WTC11 (cell line): ENCODE measurements around the gene MOB3B.

Source experiments
- ATF2 ChIP-seq: sonication (generic); formaldehyde crosslinking; IDR thresholded peaks from 2 replicates; pipeline ENCODE4 v1.8.1; 2022; ENCODE audit warnings: low read depth, missing genetic modification reagents, borderline replicate concordance
- CBFB ChIP-seq: sonication (generic); formaldehyde crosslinking; IDR thresholded peaks from 2 replicates; pipeline ENCODE4 v1.8.1; 2022; ENCODE audit warnings: mild to moderate bottlenecking, low read depth, missing genetic modification reagents
- CTCF ChIP-seq: fragments of 200-600 bp; IDR thresholded peaks from 2 replicates; pipeline ENCODE4 v1.8.0; 2022; ENCODE audit warnings: antibody characterized with exemption
- ERG ChIP-seq: fragments of 250-450 bp; sonication (Bioruptor Pico); IDR thresholded peaks from 2 replicates; pipeline ENCODE4 v1.8.0; 2021; ENCODE audit warnings: mild to moderate bottlenecking
- GABPB1 ChIP-seq: sonication (generic); formaldehyde crosslinking; IDR thresholded peaks from 2 replicates; pipeline ENCODE4 v1.8.1; 2023; ENCODE audit warnings: mild to moderate bottlenecking, missing genetic modification reagents
- HMGXB4 ChIP-seq: sonication (generic); formaldehyde crosslinking; IDR thresholded peaks from 2 replicates; pipeline ENCODE4 v1.8.1; 2023; ENCODE audit warnings: mild to moderate bottlenecking, moderate library complexity, missing genetic modification reagents
- JUN ChIP-seq: sonication (generic); formaldehyde crosslinking; IDR thresholded peaks from 2 replicates; pipeline ENCODE4 v1.8.0; 2023; ENCODE audit warnings: mild to moderate bottlenecking, missing genetic modification reagents
- MAX ChIP-seq: sonication (generic); formaldehyde crosslinking; IDR thresholded peaks from 2 replicates; pipeline ENCODE4 v1.8.0; 2022; ENCODE audit warnings: mild to moderate bottlenecking, missing genetic modification reagents
- NR1H2 ChIP-seq: sonication (generic); formaldehyde crosslinking; IDR thresholded peaks from 2 replicates; pipeline ENCODE4 v1.9.0; 2021; ENCODE audit warnings: mild to moderate bottlenecking, moderate library complexity, missing genetic modification reagents
- ZNF263 ChIP-seq: sonication (generic); formaldehyde crosslinking; IDR thresholded peaks from 2 replicates; pipeline ENCODE4 v1.8.1; 2022; ENCODE audit warnings: low read depth, mild to moderate bottlenecking, moderate library complexity, missing genetic modification reagents
- ZNF317 ChIP-seq: sonication (generic); formaldehyde crosslinking; IDR thresholded peaks from 2 replicates; pipeline ENCODE4 v1.8.1; 2023; ENCODE audit warnings: low read depth, mild to moderate bottlenecking, moderate library complexity, missing genetic modification reagents, borderline replicate concordance
- ZNF671 ChIP-seq: fragments of 250-450 bp; sonication (Bioruptor Pico); IDR thresholded peaks from 2 replicates; pipeline ENCODE4 v1.8.0; 2021; ENCODE audit warnings: mild to moderate bottlenecking

- TF ChIP-seq CTCF (no peak), NR1H2 (no peak), ZNF671 (CRISPR knock-in tag) (no peak), ZNF317 (CRISPR knock-in tag) (no peak), JUN (CRISPR knock-in tag) (no peak), ATF2 (CRISPR knock-in tag) (no peak), GABPB1 (CRISPR knock-in tag) (no peak), CBFB (no peak), HMGXB4 (no peak), MAX (CRISPR knock-in tag) (no peak), ERG (CRISPR knock-in tag) (no peak), ZNF263 (CRISPR knock-in tag) (no peak)
Measured at GRCh38 chr9:27467486-27467885, 62.1 kb downstream of the MOB3B start.
